ENCODE results near the gene TYK2. TPM values are rescaled to one million over a fixed set of nuclear protein-coding genes. Genes with fewer than 3 reads are reported as not detected.

Gene TYK2
- total RNA-seq, 1 donor from 2014 or later = 147 TPM

DNA sequence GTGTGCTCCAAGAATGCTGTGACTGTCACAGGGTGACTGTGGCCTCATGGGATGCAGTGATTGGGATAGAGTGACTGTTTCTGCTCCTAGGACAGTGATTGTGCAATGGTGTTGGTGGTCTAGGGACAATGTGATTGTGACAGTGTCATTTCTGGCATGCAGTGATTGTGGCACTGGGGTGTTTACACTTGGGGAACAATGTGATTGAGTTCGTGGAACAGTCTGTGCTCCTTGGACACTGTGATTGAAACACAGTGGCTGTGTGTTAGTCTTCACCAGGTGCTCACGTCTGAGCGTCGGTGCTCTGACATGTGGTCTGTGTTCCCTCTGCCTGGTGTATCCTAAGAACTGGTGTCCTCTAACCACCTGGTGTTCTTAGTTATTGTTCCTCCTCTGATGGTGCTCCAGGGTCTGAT, 41.7 kb upstream of the TYK2 start:
- H3K27ac Mint-ChIP-seq = no peak overlapping the region
- H3K4me3 Mint-ChIP-seq (ENCODE audit: low read depth) = no peak overlapping the region
- no peaks in the 10 kb centered on the region for H3K36me3 Mint-ChIP-seq (ENCODE audit: insufficient read depth)
- peaks cover 84% of the 10 kb centered on the region for H3K27me3 Mint-ChIP-seq
- no peak for DNase-seq (ENCODE audit: low spot score, unreplicated experiment)
- TF ChIP-seq, protein P1, sequence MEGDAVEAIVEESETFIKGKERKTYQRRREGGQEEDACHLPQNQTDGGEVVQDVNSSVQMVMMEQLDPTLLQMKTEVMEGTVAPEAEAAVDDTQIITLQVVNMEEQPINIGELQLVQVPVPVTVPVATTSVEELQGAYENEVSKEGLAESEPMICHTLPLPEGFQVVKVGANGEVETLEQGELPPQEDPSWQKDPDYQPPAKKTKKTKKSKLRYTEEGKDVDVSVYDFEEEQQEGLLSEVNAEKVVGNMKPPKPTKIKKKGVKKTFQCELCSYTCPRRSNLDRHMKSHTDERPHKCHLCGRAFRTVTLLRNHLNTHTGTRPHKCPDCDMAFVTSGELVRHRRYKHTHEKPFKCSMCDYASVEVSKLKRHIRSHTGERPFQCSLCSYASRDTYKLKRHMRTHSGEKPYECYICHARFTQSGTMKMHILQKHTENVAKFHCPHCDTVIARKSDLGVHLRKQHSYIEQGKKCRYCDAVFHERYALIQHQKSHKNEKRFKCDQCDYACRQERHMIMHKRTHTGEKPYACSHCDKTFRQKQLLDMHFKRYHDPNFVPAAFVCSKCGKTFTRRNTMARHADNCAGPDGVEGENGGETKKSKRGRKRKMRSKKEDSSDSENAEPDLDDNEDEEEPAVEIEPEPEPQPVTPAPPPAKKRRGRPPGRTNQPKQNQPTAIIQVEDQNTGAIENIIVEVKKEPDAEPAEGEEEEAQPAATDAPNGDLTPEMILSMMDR (IDR thresholded peaks at IDR 0.05; ENCODE audit: unreplicated experiment) = no peak
- peaks cover 8% of the 10 kb centered on the region for H3K4me1 Mint-ChIP-seq (ENCODE audit: low read depth)
- H3K9me3 Mint-ChIP-seq (ENCODE audit: low read depth) = no peaks in the 10 kb centered on the region

DNA sequence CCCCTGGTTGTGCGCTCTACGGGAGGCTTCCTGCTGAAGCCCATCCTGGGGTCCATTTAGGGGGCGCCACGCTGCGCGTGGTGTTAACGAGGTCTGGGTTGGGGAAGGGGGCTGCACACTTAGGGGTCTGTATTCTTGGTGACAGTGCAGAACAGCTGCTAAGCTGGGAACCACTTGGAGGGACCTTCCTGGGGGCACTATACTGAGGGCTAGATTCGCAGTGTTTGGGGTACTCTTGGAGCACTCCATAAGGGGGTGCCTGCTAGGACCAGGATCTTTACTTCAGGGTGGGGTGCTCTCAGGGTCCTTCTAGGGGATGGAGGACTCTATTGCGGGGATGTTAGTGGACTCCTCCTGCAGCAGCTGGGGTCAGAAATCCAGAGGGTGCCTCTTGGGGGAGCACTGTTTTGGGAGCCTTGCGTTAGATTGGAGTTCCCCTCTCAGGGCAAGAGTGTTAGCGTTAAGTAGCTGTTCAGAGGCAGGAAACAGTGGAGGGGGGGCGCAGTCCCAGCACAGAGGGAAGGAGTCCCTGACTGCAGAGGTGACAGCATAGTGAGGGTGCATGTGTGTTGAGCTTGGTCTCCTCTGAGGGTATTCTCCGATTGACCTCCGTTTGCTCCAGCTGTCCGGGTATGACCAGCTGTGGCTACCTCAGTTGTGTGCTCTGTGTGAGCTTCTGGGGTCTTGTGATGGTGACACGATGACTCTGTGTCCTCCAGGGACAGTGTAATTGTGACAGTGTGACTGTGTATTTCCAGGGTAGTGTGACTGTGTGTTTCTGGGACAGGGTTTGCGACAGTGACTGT, 41.1 kb upstream of the TYK2 start:
- DNase-seq (ENCODE audit: low spot score, unreplicated experiment) = no peak
- Mint-ChIP-seq H3K27me3 (peaks cover 84% of the 10 kb centered on the region), H3K36me3 (ENCODE audit: insufficient read depth) (no peaks in the 10 kb centered on the region), H3K9me3 (ENCODE audit: low read depth) (no peaks in the 10 kb centered on the region), H3K4me1 (ENCODE audit: low read depth) (peaks cover 8% of the 10 kb centered on the region), H3K4me3 (ENCODE audit: low read depth) (no peak overlapping the region), H3K27ac (no peak overlapping the region)
- TF ChIP-seq, protein P1 (IDR thresholded peaks at IDR 0.05; ENCODE audit: unreplicated experiment) = no peak

DNA sequence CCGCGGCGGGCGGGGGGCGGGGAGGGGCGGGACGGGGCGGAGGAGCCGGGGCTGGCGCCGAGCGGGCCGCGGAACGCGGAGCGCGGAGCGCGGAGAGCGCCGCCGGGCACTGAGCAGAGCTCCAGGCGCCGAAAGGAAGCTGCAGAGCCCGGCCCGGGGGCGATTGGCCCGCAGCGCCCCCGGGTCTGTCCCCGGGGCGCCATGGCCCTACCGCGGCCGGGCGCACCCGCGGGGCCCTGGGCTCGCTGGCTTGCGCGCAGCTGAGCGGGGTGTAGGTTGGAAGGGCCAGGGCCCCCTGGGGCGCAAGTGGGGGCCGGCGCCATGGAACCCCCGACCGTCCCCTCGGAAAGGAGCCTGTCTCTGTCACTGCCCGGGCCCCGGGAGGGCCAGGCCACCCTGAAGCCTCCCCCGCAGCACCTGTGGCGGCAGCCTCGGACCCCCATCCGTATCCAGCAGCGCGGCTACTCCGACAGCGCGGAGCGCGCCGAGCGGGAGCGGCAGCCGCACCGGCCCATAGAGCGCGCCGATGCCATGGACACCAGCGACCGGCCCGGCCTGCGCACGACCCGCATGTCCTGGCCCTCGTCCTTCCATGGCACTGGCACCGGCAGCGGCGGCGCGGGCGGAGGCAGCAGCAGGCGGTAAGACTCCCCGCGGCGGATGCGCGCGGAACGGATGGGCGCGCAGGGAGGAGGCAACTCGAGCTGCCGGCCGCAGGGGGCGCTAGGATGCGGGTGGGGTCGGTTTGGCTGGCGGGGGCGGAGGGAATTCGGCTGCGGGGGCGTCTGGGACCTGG, 40.3 kb upstream of the TYK2 start, which contains the start of gene PDE4A:
Gene PDE4A, plus strand, starts transcription at position 95 of the 796 bp plus-strand sequence. Its CDS starts 227 bp downstream, at position 322.
- no peak for DNase-seq (ENCODE audit: low spot score, unreplicated experiment)
- peak within 1 kb of the TSS; percentile 51 for H3K4me3 Mint-ChIP-seq (ENCODE audit: low read depth)
- H3K27me3 Mint-ChIP-seq = peaks cover 85% of the 10 kb centered on the region
- TF ChIP-seq, protein P1 (IDR thresholded peaks at IDR 0.05; ENCODE audit: unreplicated experiment) = peak; percentile 51
- H3K27ac Mint-ChIP-seq = no peak within 1 kb of the TSS
- H3K36me3 Mint-ChIP-seq (ENCODE audit: insufficient read depth) = no peaks in the 10 kb centered on the region
- peaks cover 8% of the 10 kb centered on the region for H3K4me1 Mint-ChIP-seq (ENCODE audit: low read depth)
- no peaks in the 10 kb centered on the region for H3K9me3 Mint-ChIP-seq (ENCODE audit: low read depth)

DNA sequence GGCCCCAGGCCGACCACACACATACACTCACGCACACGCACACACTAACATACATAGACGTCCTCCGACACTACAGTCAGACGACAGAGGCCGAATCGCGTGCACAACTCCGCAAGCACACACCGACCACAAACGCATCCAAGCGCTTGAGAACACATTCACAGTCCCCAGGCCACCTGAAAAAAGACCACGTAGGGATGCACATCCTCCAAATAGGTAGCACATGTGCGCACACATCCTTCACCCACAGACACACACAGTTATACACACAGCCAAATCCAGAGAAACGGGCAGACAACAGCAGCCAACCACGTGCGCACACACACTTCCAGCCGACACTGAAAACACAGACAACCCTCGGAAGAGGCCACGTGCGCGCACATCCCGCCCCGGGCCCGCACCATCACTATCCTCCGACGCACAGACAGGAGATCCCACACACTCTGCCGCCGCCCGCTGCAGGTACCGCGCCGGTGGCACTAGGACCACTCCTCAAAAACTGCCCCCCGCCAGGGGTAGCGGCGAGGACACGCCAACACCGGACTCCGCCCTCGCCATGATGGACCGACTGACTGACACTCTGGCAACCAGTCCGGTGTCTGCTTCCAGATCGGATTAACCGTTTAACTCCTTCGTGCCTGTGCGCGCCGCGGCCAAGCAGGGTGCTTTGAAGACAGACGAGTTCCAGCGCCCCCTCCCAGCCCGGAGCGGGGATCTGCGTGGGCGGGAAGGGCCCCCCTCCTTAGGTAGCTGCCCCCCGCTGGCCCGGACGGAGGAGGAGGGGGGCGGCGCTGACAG, 39.5 kb upstream of the TYK2 start:
- Mint-ChIP-seq H3K4me3 (ENCODE audit: low read depth) (peak overlapping the region; percentile 51), H3K36me3 (ENCODE audit: insufficient read depth) (no peaks in the 10 kb centered on the region), H3K27me3 (peaks cover 85% of the 10 kb centered on the region), H3K4me1 (ENCODE audit: low read depth) (peaks cover 8% of the 10 kb centered on the region), H3K27ac (no peak overlapping the region), H3K9me3 (ENCODE audit: low read depth) (no peaks in the 10 kb centered on the region)
- DNase-seq (ENCODE audit: low spot score, unreplicated experiment) = no peak
- TF ChIP-seq, protein P1 (IDR thresholded peaks at IDR 0.05; ENCODE audit: unreplicated experiment) = no peak
